RKO (cell line): ENCODE results near the gene EID3.
"Not testable (repeated sequence)": the region's sequence is repeated elsewhere in the genome, so short reads cannot be mapped to it uniquely, and the experiment has no call there.

ENCODE experiments used
- DNase-seq: peaks from one replicate; pipeline ENCODE4 v3.0.0-alpha.2; 2016; ENCODE audit warnings: low spot score

Gene EID3

GRCh38 chr12:104303538-104304151 is at the start of gene EID3:
EID3 (plus strand) TSS chr12:104303739; CDS start chr12:104303935, 196 bp downstream.
- DNase-seq: no peak

- DNase-seq: no peak
Measured at GRCh38 chr12:104257913-104258472, 45.5 kb upstream of the EID3 start.

- DNase-seq: no peak
Measured at GRCh38 chr12:104258476-104259067, 45.0 kb upstream of the EID3 start.

- DNase-seq: no peak
Measured at GRCh38 chr12:104263026-104263425, 40.5 kb upstream of the EID3 start.

- no peak for DNase-seq
Measured at GRCh38 chr12:104263580-104264358, 39.8 kb upstream of the EID3 start.

- not testable (repeated sequence) for DNase-seq
Measured at GRCh38 chr12:104265436-104265835, 38.1 kb upstream of the EID3 start.

GRCh38 chr12:104272938-104273337 is 30.6 kb upstream of the EID3 start:
- DNase-seq: no peak

GRCh38 chr12:104273503-104273902 is 30.0 kb upstream of the EID3 start:
- no peak for DNase-seq

- no peak for DNase-seq
Measured at GRCh38 chr12:104274811-104275210, 28.7 kb upstream of the EID3 start.

GRCh38 chr12:104275689-104276088 is 27.9 kb upstream of the EID3 start:
- DNase-seq: no peak

- DNase-seq: no peak
Measured at GRCh38 chr12:104276273-104277131, 27.0 kb upstream of the EID3 start.

- DNase-seq: no peak
Measured at GRCh38 chr12:104279164-104279563, 24.4 kb upstream of the EID3 start.

GRCh38 chr12:104280111-104280510 is 23.4 kb upstream of the EID3 start:
- DNase-seq: no peak

GRCh38 chr12:104280717-104281458 is 22.7 kb upstream of the EID3 start:
- DNase-seq: peak; percentile 87

- DNase-seq: no peak
Measured at GRCh38 chr12:104281636-104282035, 21.9 kb upstream of the EID3 start.

GRCh38 chr12:104282109-104282508 is 21.4 kb upstream of the EID3 start:
- DNase-seq: no peak

GRCh38 chr12:104285740-104286515 is 17.6 kb upstream of the EID3 start:
- peak; percentile 94 for DNase-seq

- DNase-seq: peak; percentile 98
Measured at GRCh38 chr12:104286516-104287482, 16.7 kb upstream of the EID3 start.

- peak; percentile 93 for DNase-seq
Measured at GRCh38 chr12:104288635-104289274, 14.8 kb upstream of the EID3 start.
